Brain microvascular endothelial cell (primary cell): ENCODE results near the gene ECT2L.

Experiments
- DNase-seq: peaks from one replicate; pipeline ENCODE4 v3.0.0-alpha.2; 2020
- H3K27ac ChIP-seq: fragments of 250-450 bp; sonication (Bioruptor Pico); 2 replicates; pipeline ENCODE4 v1.5.1; 2020; ENCODE audit warnings: mild to moderate bottlenecking, moderate library complexity
- H3K27me3 ChIP-seq: fragments of 250-450 bp; sonication (Bioruptor Pico); replicated peaks from 2 replicates; pipeline ENCODE4 v1.5.1; 2020; ENCODE audit warnings: mild to moderate bottlenecking
- H3K36me3 ChIP-seq: fragments of 250-450 bp; sonication (Bioruptor Pico); replicated peaks from 2 replicates; pipeline ENCODE4 v1.5.1; 2020; ENCODE audit warnings: mild to moderate bottlenecking
- H3K4me3 ChIP-seq: 2 replicates; pipeline ENCODE4 v1.5.1; 2011; ENCODE audit warnings: low read depth, mild to moderate bottlenecking, control low read depth, low read length, moderate library complexity
- CTCF ChIP-seq: IDR thresholded peaks from 2 replicates; pipeline ENCODE4 v1.5.1; 2011; ENCODE audit warnings: low read depth, mild to moderate bottlenecking, moderate library complexity, low read length, control low read depth, inconsistent platforms; ENCODE audit errors: missing control alignments
- in situ Hi-C: cut with HindIII; loops from 2 replicates; pipeline ENCODE4 v1.10.0; 2017; ENCODE audit warnings: low sequenced_read_pairs, low pct_ligation_motif_present

ECT2L gene

GRCh38 chr6:138772596-138773176 is 23.2 kb upstream of the ECT2L start:
- no peak for TF ChIP-seq CTCF
- H3K36me3 ChIP-seq = no peaks in the 10 kb centered on the region
- DNase-seq = no peak
- H3K4me3 ChIP-seq = peak overlapping the region; percentile 92
- H3K27ac ChIP-seq = peak overlapping the region; percentile 88
- H3K27me3 ChIP-seq = no peaks in the 10 kb centered on the region
- in situ Hi-C loops = no loop called here

DNA sequence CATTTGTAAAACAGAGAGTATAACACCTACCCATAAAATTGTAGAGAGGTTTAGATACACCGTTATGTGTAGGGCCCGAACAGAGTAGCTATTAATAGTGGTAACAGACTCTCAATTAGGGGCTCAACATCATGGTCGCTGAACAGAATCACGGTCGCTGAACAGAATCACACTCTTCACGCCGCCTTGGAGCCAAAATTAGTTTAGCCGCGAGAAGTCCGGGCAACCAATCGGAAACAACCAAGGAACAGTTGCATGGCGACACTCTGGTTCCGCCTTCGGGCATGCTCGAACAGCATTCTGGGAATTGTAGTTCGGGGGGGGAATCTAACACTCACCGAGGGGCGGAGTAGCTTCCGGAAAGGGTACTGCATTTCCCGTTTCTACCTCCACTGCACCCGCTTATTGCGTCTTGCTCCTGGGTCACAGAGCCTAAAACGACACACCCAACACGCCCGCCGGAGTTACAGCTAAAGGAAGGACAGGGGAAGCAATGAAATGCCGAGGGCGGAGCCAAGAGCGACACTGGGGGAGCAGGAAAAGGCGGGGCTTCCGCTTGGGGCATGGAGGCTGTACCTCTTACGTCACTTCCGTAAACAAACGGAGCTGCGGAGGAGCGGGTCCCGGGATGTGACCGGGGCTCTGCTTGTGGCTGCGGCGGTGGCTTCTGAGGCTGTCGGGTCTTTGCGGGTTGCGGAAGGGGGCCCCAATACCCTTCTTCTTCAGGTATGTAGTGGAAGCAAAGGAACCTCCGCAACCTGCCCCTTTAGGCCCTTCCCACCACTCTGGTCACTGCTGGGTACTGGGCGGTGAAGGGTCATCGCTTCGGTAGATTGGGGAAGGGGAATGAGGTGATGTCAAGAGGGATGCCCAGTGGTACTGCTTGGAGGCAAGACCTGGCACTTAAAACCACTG is 22.5 kb upstream of the ECT2L start, which contains the start of gene CCDC28A:
CCDC28A (plus strand) TSS at position 593 of the 915 bp plus-strand sequence. CDS start 2,352 bp downstream, outside the sequence.
- Histone ChIP-seq H3K27ac (peak within 1 kb of the TSS; percentile 88), H3K4me3 (peak within 1 kb of the TSS; percentile 92), H3K27me3 (no peaks in the 10 kb centered on the region), H3K36me3 (no peaks in the 10 kb centered on the region)
- DNase-seq = peak; percentile 94
- in situ Hi-C loops = no loop called here
- no peak for TF ChIP-seq CTCF

DNA sequence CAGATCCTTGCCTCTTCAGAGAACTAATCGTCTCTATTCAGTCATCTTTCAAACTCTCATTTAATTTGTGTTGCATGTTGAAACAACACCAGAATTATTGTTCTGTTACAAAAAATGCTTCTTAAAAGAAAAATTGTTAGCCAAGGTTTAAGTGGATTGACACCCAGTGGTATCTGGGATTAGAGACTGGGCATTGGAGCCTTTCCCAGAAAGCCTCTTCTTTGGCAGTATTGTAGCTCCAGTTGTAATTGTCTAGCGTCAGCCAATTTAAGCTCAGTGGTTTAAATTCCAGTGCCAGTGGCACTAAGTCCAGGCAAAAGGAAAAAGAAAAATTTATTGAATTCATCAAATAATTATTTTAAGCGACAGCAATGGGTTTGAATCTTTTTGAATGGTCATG is 21.5 kb upstream of the ECT2L start:
- no peak for DNase-seq
- Histone ChIP-seq H3K27ac (no peak overlapping the region), H3K36me3 (no peaks in the 10 kb centered on the region), H3K27me3 (no peaks in the 10 kb centered on the region), H3K4me3 (peak overlapping the region; percentile 92)
- TF ChIP-seq CTCF = no peak
- in situ Hi-C loops = no loop called here

- no peak overlapping the region for H3K4me3 ChIP-seq
- TF ChIP-seq CTCF = no peak
- H3K27me3 ChIP-seq = no peaks in the 10 kb centered on the region
- no peak for DNase-seq
- H3K36me3 ChIP-seq = no peaks in the 10 kb centered on the region
- no peak overlapping the region for H3K27ac ChIP-seq
- in situ Hi-C loops = no loop called here
Observed at GRCh38 chr6:138776659-138777058, 19.2 kb upstream of the ECT2L start.

DNA sequence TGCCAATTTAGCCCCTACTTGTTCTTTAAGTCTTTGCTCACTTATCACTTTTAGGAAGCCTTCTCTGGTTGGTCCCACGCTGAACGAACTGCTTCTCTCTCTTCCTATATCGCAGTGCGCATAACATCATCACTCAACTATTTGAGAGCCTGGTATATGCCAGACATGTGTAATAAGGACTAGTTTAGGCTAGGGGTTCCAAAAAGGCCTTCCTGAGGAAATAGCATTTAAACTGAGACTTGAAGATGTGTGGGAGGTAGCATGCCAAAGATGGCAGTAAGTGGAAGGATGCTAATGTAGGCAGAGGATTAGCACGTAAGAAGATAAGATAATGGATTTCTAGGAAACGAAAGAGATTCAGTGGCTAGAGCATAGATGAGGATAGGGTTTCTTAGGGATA is 17.6 kb upstream of the ECT2L start:
- H3K27ac ChIP-seq = no peak overlapping the region
- in situ Hi-C loops = no loop called here
- H3K27me3 ChIP-seq = no peaks in the 10 kb centered on the region
- H3K4me3 ChIP-seq = no peak overlapping the region
- no peak for TF ChIP-seq CTCF
- H3K36me3 ChIP-seq = no peaks in the 10 kb centered on the region
- DNase-seq = no peak
